H54 (cell line): ENCODE measurements around the gene KRT36.

Experiments used
- DNase-seq: peaks from one replicate; pipeline ENCODE4 v3.0.0; 2011; ENCODE audit warnings: low spot score, mixed read lengths; ENCODE audit not compliant: insufficient read length
- FAIRE-seq: peaks from 3 replicates; lab custom pipeline; 2011; peaks lifted over from hg19 to GRCh38; lab: Jason Lieb, UNC
- POLR2A ChIP-seq: IDR thresholded peaks from 2 replicates; pipeline ENCODE4 v1.6.1; 2011; ENCODE audit warnings: low read depth, mild to moderate bottlenecking, low read length

KRT36 gene

DNA sequence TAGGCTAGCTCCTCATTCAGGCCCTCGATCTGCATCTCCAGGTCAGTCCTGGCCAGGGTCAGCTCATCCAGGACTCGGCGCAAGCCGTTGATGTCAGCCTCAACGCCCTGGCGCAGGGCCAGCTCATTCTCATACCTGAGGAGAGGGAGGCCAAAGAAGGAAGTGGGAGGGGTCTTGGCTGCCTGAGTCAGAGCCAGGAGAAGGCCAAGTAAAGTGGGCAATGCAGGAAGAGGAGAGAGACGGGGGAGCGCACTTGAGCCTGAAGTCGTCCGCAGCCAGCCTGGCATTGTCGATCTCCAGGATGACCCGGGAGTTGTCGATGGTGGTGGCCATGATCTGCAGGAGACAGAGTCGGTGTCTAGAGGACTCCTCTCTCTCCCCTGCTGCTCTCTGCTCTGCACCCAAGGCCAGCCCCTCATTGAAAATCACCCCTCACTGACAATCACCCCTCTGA, 27.1 kb upstream of the KRT36 start:
- FAIRE-seq, result no peak
- DNase-seq, result no peak
- no peak for TF ChIP-seq POLR2A

DNA sequence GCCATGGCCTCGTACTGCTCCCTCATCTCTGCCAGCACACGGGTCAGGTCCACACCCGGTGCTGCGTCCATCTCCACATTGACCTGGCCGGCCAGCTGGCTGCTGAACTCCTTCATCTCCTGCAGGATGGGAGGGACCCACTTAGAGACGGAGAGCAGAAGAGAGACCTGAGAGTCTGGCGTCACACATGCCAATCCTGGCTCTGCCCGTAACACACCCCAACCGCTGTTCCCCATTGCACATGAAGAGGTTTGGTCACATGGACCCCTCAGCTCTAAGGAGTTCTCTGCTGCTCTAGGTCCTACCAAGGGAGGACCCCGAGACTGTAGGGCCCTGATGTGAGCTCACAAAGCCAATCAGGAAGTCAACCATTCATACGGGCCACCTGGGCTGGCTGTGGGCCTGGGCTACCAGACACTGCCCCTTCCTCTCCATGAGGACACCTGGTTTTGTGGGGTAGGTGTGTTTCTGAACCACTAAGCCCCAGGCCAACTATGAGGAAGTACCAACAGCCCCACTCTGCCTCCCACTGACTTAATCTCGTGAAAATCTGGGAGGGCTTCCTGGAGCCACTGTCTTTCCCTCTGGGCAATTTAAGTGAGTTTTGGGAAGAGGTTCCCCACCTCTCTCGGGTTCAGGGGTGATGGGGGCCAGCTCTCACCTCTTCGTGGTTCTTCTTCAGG, 26.6 kb upstream of the KRT36 start:
- no peak for DNase-seq
- no peak for TF ChIP-seq POLR2A
- FAIRE-seq, result no peak

- DNase-seq, result no peak
- FAIRE-seq, result no peak
- no peak for TF ChIP-seq POLR2A
These were observed 23.4 kb upstream of the KRT36 start for GRCh38 chr17:41513168-41513547.

DNA sequence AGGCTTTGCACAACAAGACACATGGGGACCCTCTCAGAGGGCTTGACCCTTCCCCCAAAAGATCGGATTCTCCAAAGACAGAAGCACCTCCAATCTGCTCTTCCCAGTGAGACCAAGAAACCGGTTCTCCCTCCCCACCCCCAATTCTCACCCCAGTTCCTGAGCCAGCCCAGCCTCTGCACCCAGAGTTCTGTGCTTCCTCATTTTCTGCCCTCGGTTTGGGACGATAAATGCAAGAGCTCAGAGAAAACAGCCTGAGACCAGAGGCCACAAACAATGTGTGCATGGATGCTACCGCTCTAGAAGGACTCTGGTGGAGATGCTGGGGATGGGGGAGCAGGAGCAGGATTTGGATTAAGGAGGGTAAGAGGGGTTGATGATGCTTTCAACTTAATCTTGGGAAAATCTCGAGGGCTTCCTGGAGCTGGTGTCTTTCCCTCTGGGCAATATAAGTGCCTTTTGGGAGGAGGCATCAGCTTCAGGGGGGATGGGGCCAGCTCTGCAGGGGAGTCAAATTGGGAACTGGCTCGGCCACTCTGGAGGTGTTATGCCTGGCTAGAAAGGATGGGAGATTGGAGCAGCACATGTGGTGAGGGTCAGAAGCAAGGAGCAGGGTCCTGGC, 22.9 kb upstream of the KRT36 start:
- FAIRE-seq, result no peak
- DNase-seq, result no peak
- TF ChIP-seq POLR2A, result no peak

DNA sequence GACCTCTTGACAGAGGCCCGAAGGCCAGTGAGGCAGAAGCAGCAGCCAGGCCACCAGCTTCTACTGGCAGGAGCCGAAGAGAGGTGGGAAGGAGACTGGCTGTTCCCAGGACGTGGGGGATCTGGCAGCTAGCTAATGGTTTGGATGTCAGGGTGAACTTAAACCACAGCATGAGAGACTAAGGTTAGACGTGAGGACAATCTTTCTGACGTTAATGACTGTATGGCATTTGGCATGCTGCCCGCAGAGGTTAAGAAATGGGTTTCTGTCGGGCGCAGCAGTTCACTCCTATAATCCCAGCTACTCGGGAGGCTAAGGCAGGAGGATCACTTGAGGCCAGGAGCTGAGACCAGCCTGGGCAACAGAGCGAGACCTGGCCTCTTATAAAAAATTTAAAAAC, 22.0 kb upstream of the KRT36 start:
- no peak for TF ChIP-seq POLR2A
- FAIRE-seq (no peak), DNase-seq (no peak)

- TF ChIP-seq POLR2A, result no peak
- no peak for FAIRE-seq
- no peak for DNase-seq
These were observed 21.4 kb upstream of the KRT36 start for GRCh38 chr17:41511116-41511515.

DNA sequence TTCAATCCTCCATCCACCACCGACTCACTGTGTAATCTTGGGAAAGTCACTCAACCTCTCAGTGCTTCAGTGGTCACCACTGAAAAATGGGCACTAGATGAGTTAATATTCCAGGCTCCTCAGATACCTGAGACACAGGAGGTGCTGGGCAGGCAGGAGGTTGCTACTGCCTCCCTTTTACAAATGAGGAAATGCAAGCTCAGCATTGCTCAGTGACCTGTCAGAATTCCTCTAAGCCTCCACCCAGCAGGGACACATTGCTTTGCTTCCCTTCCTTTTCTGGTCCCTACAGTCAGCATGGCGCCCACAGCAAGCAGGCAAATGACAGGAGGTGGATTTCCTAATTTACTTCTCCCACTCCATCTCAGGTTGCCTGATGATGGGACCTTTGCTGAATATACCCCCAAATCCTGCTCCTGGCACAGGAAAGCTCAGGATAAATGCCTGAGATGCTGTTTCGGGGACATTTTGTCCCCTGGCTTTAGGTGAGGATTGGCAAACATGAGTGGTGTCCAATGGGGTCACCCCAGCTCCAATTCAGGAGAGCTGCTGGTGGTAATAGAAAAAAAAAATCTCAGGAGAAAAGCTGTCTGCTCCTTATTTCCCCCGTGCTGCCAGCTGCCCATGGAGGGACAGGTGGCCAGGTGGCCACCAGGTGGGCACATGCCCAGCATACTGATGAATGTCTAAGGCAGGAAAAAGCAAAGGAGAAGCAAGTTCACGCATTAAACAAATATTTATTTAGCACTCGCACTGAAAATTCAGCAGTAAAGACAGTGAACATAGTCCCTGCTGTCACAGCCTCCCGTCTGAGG, 20.7 kb upstream of the KRT36 start:
- DNase-seq (no peak), FAIRE-seq (no peak)
- TF ChIP-seq POLR2A, result no peak

- DNase-seq (no peak), FAIRE-seq (no peak)
- no peak for TF ChIP-seq POLR2A
These were observed 17.7 kb upstream of the KRT36 start for GRCh38 chr17:41507315-41507880.

DNA sequence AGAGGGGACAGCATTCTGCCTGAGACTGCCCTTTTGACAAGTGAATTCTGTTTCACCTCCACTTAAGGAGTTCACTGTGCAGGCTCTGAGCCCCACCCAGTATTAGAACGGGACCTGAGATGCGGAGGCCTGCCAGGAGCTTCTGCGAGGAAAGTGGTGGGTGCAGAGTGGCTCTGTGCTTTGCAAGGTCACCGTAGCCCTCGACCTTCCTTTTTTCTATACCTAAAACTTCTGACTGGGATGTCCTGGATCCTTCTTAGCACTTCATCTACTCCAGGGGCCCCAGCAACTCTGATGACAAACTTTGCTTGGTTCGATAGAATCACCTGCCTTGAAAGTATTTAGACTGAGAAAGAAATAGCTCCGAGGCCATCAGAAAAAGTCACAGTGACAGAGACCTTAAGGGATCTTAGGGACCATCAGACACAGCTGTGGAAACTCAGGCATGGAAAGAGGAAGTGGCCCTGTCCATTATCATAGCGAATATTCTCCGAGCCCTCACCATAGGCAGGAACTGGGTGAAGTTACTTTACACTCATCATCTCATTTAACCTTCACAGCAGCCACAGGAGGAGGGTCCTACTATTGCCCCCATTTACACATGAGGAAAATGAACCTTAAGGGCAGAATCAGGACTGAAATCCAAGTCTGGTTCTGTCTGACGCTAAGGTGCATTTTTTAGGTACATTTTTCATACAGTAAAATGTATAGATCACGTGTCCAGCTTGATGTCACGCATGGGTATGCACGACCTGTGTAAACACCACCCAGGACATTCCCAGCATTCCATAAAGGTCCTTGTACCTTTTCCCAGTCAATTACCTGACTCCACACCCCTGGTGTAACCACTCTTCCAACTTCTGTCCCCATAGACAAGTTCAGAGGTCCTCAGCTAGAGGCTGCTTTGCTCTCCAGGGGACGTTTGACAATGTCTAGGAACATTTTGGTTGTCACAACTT, 16.4 kb upstream of the KRT36 start:
- FAIRE-seq (no peak), DNase-seq (no peak)
- TF ChIP-seq POLR2A, result no peak

GRCh38 chr17:41505007-41505808, 15.5 kb upstream of the KRT36 start, which contains the start of gene KRT13:
KRT13 (minus strand) TSS chr17:41505612; CDS start chr17:41505550, 62 bp downstream.
- FAIRE-seq, result no peak
- DNase-seq, result no peak
- no peak for TF ChIP-seq POLR2A

DNA sequence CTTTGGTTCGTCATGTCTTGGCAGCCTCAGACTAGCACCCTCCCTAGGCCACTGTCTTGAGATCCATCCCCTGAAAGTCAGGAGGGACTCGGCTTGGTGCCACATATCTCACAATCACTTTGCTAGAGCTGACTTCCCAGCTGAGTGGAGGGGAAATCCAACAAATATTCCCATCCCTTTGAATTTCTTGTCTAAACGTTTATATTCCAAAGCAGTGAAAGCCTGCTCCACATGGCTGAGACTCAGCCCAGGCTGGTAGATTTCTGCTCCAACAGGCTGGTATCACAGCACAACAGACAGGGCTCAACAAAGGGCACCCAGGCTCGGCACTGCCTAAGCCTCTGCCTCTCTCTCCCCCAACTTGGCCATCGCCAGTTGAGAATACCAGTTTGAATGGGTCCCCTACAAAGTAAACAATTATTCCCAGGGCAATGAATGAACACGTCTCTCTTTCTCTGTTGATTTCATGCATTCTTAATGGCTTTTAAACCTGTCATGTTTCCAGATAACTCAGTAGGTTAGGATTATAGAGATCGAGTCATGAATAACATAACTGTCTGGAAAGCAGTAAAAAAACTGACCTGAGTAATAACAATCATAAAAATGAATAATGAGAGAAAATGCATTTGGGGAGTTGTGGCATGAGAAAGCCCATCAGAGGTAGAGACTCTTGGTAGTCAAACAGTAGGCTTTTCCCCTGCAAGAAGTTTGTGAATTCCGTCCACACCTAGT, 14.7 kb upstream of the KRT36 start:
- FAIRE-seq, result no peak
- TF ChIP-seq POLR2A, result no peak
- no peak for DNase-seq
